ENCODE results near the gene NELFE.

DNA sequence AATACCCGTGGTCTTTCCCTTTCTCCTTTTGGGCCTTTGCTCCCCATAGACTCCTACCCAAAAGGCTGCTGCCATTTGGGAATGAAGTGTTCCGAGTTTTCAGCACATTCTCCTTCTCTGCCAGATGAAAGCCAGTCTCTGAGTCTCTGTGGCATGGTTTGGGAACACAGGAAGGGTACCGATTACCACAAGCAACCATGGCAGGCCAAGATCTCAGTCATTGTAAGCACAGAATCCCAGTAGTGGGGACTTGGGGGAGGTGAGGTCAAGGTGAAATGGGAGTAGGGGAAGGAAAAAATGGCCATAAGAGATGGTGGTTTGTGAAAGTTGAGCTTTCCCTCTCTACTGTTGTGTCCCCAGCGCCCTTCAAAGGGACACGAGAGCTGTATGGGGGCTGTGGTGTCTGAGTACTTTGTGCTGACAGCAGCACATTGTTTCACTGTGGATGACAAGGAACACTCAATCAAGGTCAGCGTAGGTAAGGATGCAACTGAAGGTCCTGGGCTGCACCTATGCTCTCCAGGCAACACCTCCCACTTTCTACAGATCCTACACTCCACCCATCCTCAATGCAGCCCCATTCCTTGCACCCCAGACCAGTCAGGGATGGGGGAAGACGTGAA lies 8.7 kb downstream of the NELFE start:
- TF ChIP-seq, protein P1, sequence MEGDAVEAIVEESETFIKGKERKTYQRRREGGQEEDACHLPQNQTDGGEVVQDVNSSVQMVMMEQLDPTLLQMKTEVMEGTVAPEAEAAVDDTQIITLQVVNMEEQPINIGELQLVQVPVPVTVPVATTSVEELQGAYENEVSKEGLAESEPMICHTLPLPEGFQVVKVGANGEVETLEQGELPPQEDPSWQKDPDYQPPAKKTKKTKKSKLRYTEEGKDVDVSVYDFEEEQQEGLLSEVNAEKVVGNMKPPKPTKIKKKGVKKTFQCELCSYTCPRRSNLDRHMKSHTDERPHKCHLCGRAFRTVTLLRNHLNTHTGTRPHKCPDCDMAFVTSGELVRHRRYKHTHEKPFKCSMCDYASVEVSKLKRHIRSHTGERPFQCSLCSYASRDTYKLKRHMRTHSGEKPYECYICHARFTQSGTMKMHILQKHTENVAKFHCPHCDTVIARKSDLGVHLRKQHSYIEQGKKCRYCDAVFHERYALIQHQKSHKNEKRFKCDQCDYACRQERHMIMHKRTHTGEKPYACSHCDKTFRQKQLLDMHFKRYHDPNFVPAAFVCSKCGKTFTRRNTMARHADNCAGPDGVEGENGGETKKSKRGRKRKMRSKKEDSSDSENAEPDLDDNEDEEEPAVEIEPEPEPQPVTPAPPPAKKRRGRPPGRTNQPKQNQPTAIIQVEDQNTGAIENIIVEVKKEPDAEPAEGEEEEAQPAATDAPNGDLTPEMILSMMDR (IDR thresholded peaks at IDR 0.05) = no peak
- TF ChIP-seq POLR2A (IDR thresholded peaks at IDR 0.05) = no peak

Data from heart left ventricle (tissue), 13 donors.